Activated T-helper 1 cell treated with anti-CD3 and anti-CD28 coated beads, Interleukin-2, amount 50 U/mL, for 16 hours (primary cell): ENCODE results near the gene SLC25A30.
"Not testable (repeated sequence)": the region's sequence is repeated elsewhere in the genome, so short reads cannot be mapped to it uniquely, and the experiment has no call there.

Source experiments
- DNase-seq, 2 donors: peaks; one replicate each; pipeline ENCODE4 v3.0.0-alpha.2; 2020; ENCODE audit warnings: low read depth in 1 of 2, low spot score in 1 of 2

SLC25A30 gene

GRCh38 chr13:45392811-45393210 lies 25.4 kb downstream of the SLC25A30 start:
- no peak for DNase-seq

GRCh38 chr13:45391926-45392325 lies 26.2 kb downstream of the SLC25A30 start:
- no peak for DNase-seq

- DNase-seq: not testable (repeated sequence)
These were observed 27.0 kb downstream of the SLC25A30 start for GRCh38 chr13:45391128-45391527.

- not testable (repeated sequence) for DNase-seq
These were observed 27.8 kb downstream of the SLC25A30 start for GRCh38 chr13:45390348-45390747.

- no peak for DNase-seq
These were observed 29.5 kb downstream of the SLC25A30 start for GRCh38 chr13:45388664-45389063.

GRCh38 chr13:45386892-45387575 lies 31.1 kb downstream of the SLC25A30 start:
- not testable (repeated sequence) for DNase-seq

GRCh38 chr13:45385907-45386553 lies 32.1 kb downstream of the SLC25A30 start:
- no peak for DNase-seq

GRCh38 chr13:45385320-45385719 lies 32.9 kb downstream of the SLC25A30 start:
- no peak for DNase-seq

- DNase-seq: no peak
These were observed 33.5 kb downstream of the SLC25A30 start for GRCh38 chr13:45384474-45385174.

GRCh38 chr13:45382739-45383138 lies 35.4 kb downstream of the SLC25A30 start:
- not testable (repeated sequence) for DNase-seq

GRCh38 chr13:45381196-45381595 lies 37.0 kb downstream of the SLC25A30 start:
- no peak for DNase-seq

- DNase-seq: not testable (repeated sequence)
These were observed 37.5 kb downstream of the SLC25A30 start for GRCh38 chr13:45380708-45381107.

GRCh38 chr13:45379516-45379915 lies 38.7 kb downstream of the SLC25A30 start:
- DNase-seq: not testable (repeated sequence)

- DNase-seq: not testable (repeated sequence)
These were observed 39.4 kb downstream of the SLC25A30 start for GRCh38 chr13:45378786-45379185.

- DNase-seq: not testable (repeated sequence)
These were observed 40.9 kb downstream of the SLC25A30 start for GRCh38 chr13:45377314-45377713.

GRCh38 chr13:45376651-45377050 lies 41.5 kb downstream of the SLC25A30 start:
- DNase-seq: not testable (repeated sequence)

- no peak for DNase-seq
These were observed 43.3 kb downstream of the SLC25A30 start for GRCh38 chr13:45374917-45375316.

GRCh38 chr13:45373162-45373547 lies 45.0 kb downstream of the SLC25A30 start:
- DNase-seq: no peak

- DNase-seq: no peak
These were observed 45.7 kb downstream of the SLC25A30 start for GRCh38 chr13:45372189-45373161.

- peak; percentile 17 to 30 for DNase-seq
These were observed 47.2 kb downstream of the SLC25A30 start for GRCh38 chr13:45370922-45371406.

- DNase-seq: no peak
These were observed 49.1 kb downstream of the SLC25A30 start for GRCh38 chr13:45369116-45369515.
